ENCODE results near the gene FNBP1.
A peak's percentile ranks its signal among the peaks of the same experiment; 100 is the strongest.

FNBP1 gene

GRCh38 chr9:129887334-129888292 is 155.4 kb downstream of the FNBP1 start:
- DNase-seq (ENCODE audit: low read depth in 1 of 2, low spot score in 1 of 2) = peak; percentile 60 to 62
- peak overlapping the region; percentile 94 for H3K27ac ChIP-seq (replicated peaks)
- H3K27me3 ChIP-seq (ENCODE audit: insufficient read depth, poor library complexity, severe bottlenecking) = no peaks in the 10 kb centered on the region
- no peak; the same call in 1 of the 2 replicates for TF ChIP-seq POLR2AphosphoS5 (IDR thresholded peaks at IDR 0.05; ENCODE audit: low read depth)
- TF ChIP-seq CTCF (IDR thresholded peaks at IDR 0.05; ENCODE audit: insufficient read depth, low read length) = no peak
- TF ChIP-seq SPI1 (IDR thresholded peaks at IDR 0.05; ENCODE audit: borderline replicate concordance, low read depth) = no peak
- no peak for TF ChIP-seq GABPA (IDR thresholded peaks at IDR 0.05; ENCODE audit: low read depth)
- TF ChIP-seq REST (IDR thresholded peaks at IDR 0.05; ENCODE audit: insufficient replicate concordance, low read depth) = no peak
- peak overlapping the region; percentile 42 for H3K4me3 ChIP-seq (replicated peaks; ENCODE audit: insufficient read depth, low read length)

GRCh38 chr9:129886226-129887174 is 156.5 kb downstream of the FNBP1 start:
- H3K27me3 ChIP-seq (ENCODE audit: insufficient read depth, poor library complexity, severe bottlenecking) = no peaks in the 10 kb centered on the region
- no peak for TF ChIP-seq SPI1 (IDR thresholded peaks at IDR 0.05; ENCODE audit: borderline replicate concordance, low read depth)
- peak; percentile 13; the same call in 1 of the 2 replicates for TF ChIP-seq POLR2AphosphoS5 (IDR thresholded peaks at IDR 0.05; ENCODE audit: low read depth)
- H3K27ac ChIP-seq (replicated peaks) = peak overlapping the region; percentile 94
- peak; percentile 61 to 83 for DNase-seq (ENCODE audit: low read depth in 1 of 2, low spot score in 1 of 2)
- peak overlapping the region; percentile 42 for H3K4me3 ChIP-seq (replicated peaks; ENCODE audit: insufficient read depth, low read length)

GRCh38 chr9:129885670-129886106 is 157.3 kb downstream of the FNBP1 start:
- Histone ChIP-seq H3K27me3 (ENCODE audit: insufficient read depth, poor library complexity, severe bottlenecking) (no peaks in the 10 kb centered on the region), H3K27ac (replicated peaks) (peak overlapping the region; percentile 94)

More at GRCh38 chr9:129885670-129886106, 157.3 kb downstream of the FNBP1 start:
- peak; percentile 81 to 97 for DNase-seq (ENCODE audit: low read depth in 1 of 2, low spot score in 1 of 2)
- H3K4me3 ChIP-seq (replicated peaks; ENCODE audit: insufficient read depth, low read length) = peak overlapping the region; percentile 44
- TF ChIP-seq CTCF (IDR thresholded peaks at IDR 0.05; ENCODE audit: insufficient read depth, low read length) (peak; percentile 76), POLR2AphosphoS5 (IDR thresholded peaks at IDR 0.05; ENCODE audit: low read depth) (peak; percentile 42), GABPA (IDR thresholded peaks at IDR 0.05; ENCODE audit: low read depth) (no peak), SPI1 (IDR thresholded peaks at IDR 0.05; ENCODE audit: borderline replicate concordance, low read depth) (no peak; the same call in 1 of the 2 replicates), REST (IDR thresholded peaks at IDR 0.05; ENCODE audit: insufficient replicate concordance, low read depth) (peak; percentile 5)
